ENCODE results near the gene DCTN3. TPM values are rescaled to one million over a fixed set of nuclear protein-coding genes. Genes with fewer than 3 reads are reported as not detected.

Gene DCTN3
- total and polyA plus RNA-seq, 2 donors (not counting 1 experiment from before 2014, with no cell fraction given): 106 to 157 TPM

DNA sequence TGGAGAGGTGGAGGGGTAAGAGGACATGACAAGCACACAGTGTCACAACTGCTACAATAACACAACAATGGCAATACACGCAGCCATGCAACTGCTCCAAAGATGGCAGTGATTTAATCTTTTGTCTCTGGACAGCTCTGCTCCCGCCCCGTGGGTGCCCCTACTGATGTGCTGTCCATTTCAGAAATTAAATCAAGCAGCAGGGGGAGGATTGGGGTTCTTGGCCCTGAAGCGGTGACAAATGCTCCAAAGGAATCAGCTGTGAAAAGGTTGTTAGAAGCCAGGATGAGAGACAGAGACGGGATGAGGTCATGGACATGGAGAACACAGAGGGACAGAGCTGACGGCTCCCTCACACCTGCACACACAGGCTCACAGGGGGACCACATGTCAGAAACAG is 53.3 kb downstream of the DCTN3 start:
- H3K9ac ChIP-seq (ENCODE audit: insufficient read depth, low read length): no peak overlapping the region
- no peak overlapping the region for H3K4me2 ChIP-seq (ENCODE audit: extremely low read depth, insufficient read depth, low read length)
- H4K20me1 ChIP-seq (ENCODE audit: control insufficient read depth, extremely low read depth, insufficient read depth, low read length): no peaks in the 10 kb centered on the region
- DNase-seq (ENCODE audit: low read depth in 2 of 2): no peak
- H3K4me1 ChIP-seq (ENCODE audit: control insufficient read depth, extremely low read depth, insufficient read depth, low read length): no peaks in the 10 kb centered on the region
- H3K79me2 ChIP-seq (ENCODE audit: control insufficient read depth, insufficient read depth, low read length): no peaks in the 10 kb centered on the region
- no peak overlapping the region for H3K4me3 ChIP-seq (replicated peaks in 1 of 4; ENCODE audit: control extremely low read depth in 1 of 4, insufficient read depth in 1 of 4, low read depth in 3 of 4, low read length in 4 of 4)
- no peaks in the 10 kb centered on the region for H3K36me3 ChIP-seq (ENCODE audit: control insufficient read depth, insufficient read depth, low read length)
- TF ChIP-seq EZH2 (IDR thresholded peaks at IDR 0.05; ENCODE audit: low read length, missing control alignments): no peak
- TF ChIP-seq, protein P1, sequence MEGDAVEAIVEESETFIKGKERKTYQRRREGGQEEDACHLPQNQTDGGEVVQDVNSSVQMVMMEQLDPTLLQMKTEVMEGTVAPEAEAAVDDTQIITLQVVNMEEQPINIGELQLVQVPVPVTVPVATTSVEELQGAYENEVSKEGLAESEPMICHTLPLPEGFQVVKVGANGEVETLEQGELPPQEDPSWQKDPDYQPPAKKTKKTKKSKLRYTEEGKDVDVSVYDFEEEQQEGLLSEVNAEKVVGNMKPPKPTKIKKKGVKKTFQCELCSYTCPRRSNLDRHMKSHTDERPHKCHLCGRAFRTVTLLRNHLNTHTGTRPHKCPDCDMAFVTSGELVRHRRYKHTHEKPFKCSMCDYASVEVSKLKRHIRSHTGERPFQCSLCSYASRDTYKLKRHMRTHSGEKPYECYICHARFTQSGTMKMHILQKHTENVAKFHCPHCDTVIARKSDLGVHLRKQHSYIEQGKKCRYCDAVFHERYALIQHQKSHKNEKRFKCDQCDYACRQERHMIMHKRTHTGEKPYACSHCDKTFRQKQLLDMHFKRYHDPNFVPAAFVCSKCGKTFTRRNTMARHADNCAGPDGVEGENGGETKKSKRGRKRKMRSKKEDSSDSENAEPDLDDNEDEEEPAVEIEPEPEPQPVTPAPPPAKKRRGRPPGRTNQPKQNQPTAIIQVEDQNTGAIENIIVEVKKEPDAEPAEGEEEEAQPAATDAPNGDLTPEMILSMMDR (conservative IDR thresholded peaks at IDR 0.05 in 1 of 2, IDR thresholded peaks at IDR 0.05 in 1 of 2; ENCODE audit: low read depth in 1 of 2, low read length in 2 of 2): no peak
- H3K27me3 ChIP-seq (ENCODE audit: control insufficient read depth, insufficient read depth, low read length): peaks cover 11% of the 10 kb centered on the region
- H3K9me3 ChIP-seq (ENCODE audit: control insufficient read depth, insufficient read depth, low read depth, low read length): no peaks in the 10 kb centered on the region
- H2AFZ ChIP-seq (ENCODE audit: low read length): no peak overlapping the region
- no peak overlapping the region for H3K27ac ChIP-seq (ENCODE audit: insufficient read depth, low read length)

DNA sequence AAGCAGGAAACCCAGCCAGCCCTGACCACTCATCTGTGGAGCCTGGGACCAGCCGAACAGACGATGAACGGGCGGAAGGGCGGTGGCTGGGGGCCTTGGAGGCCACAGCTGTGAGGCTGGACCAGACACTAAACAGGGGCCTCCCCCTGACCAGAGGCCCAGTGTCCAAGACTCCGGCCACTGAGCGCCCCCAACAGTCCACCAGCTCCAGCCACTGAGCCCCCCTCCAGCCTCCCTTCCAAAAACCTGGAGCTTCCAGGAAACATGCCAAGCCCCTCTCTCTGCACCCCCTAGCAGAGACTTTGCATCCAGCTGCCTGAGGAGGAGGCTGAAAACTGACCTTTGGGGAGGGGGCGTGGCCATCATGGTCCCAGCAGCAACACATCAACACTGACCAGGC is 54.0 kb downstream of the DCTN3 start:
- Histone ChIP-seq H3K4me1 (ENCODE audit: control insufficient read depth, extremely low read depth, insufficient read depth, low read length) (no peaks in the 10 kb centered on the region), H2AFZ (ENCODE audit: low read length) (no peak overlapping the region), H3K4me2 (ENCODE audit: extremely low read depth, insufficient read depth, low read length) (no peak overlapping the region)

DNA sequence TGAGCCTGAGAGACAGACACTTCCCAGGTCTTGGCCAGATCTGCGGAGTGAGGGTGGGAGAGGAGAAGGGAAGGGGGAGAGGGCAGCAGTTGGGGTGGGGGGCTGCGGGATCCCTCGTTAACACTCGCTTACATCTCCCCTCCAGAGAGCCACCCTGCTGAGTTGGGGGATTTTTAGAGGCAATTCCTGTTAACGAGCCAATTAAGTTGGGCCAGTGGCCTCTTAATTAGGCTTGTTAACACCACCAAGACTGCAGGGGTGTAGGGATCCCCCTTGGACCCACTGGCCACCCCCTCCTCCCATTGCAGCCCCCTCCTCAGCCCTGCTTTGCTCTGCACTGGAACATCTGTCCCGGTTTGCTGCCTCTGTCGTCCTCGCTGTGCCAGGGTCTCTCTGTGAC is 54.4 kb downstream of the DCTN3 start:
- no peak overlapping the region for H3K9ac ChIP-seq (ENCODE audit: insufficient read depth, low read length)
- H3K9me3 ChIP-seq (ENCODE audit: control insufficient read depth, insufficient read depth, low read depth, low read length): no peaks in the 10 kb centered on the region
- no peaks in the 10 kb centered on the region for H3K36me3 ChIP-seq (ENCODE audit: control insufficient read depth, insufficient read depth, low read length)
- peaks cover 11% of the 10 kb centered on the region for H3K27me3 ChIP-seq (ENCODE audit: control insufficient read depth, insufficient read depth, low read length)
- no peaks in the 10 kb centered on the region for H4K20me1 ChIP-seq (ENCODE audit: control insufficient read depth, extremely low read depth, insufficient read depth, low read length)
- no peak for DNase-seq (ENCODE audit: low read depth in 2 of 2)
- H3K27ac ChIP-seq (ENCODE audit: insufficient read depth, low read length): no peak overlapping the region
- no peak overlapping the region for H3K4me2 ChIP-seq (ENCODE audit: extremely low read depth, insufficient read depth, low read length)
- TF ChIP-seq, protein P1 (conservative IDR thresholded peaks at IDR 0.05 in 1 of 2, IDR thresholded peaks at IDR 0.05 in 1 of 2; ENCODE audit: low read depth in 1 of 2, low read length in 2 of 2): no peak
- no peak for TF ChIP-seq EZH2 (IDR thresholded peaks at IDR 0.05; ENCODE audit: low read length, missing control alignments)
- H3K79me2 ChIP-seq (ENCODE audit: control insufficient read depth, insufficient read depth, low read length): no peaks in the 10 kb centered on the region
- no peak overlapping the region for H3K4me3 ChIP-seq (replicated peaks in 1 of 4; ENCODE audit: control extremely low read depth in 1 of 4, insufficient read depth in 1 of 4, low read depth in 3 of 4, low read length in 4 of 4)
- no peaks in the 10 kb centered on the region for H3K4me1 ChIP-seq (ENCODE audit: control insufficient read depth, extremely low read depth, insufficient read depth, low read length)
- no peak overlapping the region for H2AFZ ChIP-seq (ENCODE audit: low read length)

More for the DNA sequence above, 54.0 kb downstream of the DCTN3 start:
- no peaks in the 10 kb centered on the region for H3K9me3 ChIP-seq (ENCODE audit: control insufficient read depth, insufficient read depth, low read depth, low read length)
- no peaks in the 10 kb centered on the region for H3K79me2 ChIP-seq (ENCODE audit: control insufficient read depth, insufficient read depth, low read length)
- no peak for TF ChIP-seq EZH2 (IDR thresholded peaks at IDR 0.05; ENCODE audit: low read length, missing control alignments)
- TF ChIP-seq, protein P1 (conservative IDR thresholded peaks at IDR 0.05 in 1 of 2, IDR thresholded peaks at IDR 0.05 in 1 of 2; ENCODE audit: low read depth in 1 of 2, low read length in 2 of 2): no peak
- no peak overlapping the region for H3K4me3 ChIP-seq (replicated peaks in 1 of 4; ENCODE audit: control extremely low read depth in 1 of 4, insufficient read depth in 1 of 4, low read depth in 3 of 4, low read length in 4 of 4)
- no peaks in the 10 kb centered on the region for H3K36me3 ChIP-seq (ENCODE audit: control insufficient read depth, insufficient read depth, low read length)
- H3K27me3 ChIP-seq (ENCODE audit: control insufficient read depth, insufficient read depth, low read length): peaks cover 11% of the 10 kb centered on the region
- H3K27ac ChIP-seq (ENCODE audit: insufficient read depth, low read length): no peak overlapping the region
- H4K20me1 ChIP-seq (ENCODE audit: control insufficient read depth, extremely low read depth, insufficient read depth, low read length): no peaks in the 10 kb centered on the region
- H3K9ac ChIP-seq (ENCODE audit: insufficient read depth, low read length): no peak overlapping the region
- DNase-seq (ENCODE audit: low read depth in 2 of 2): no peak

Data from fibroblast of lung (primary cell).